ENCODE results near the gene HSF5. TPM values are rescaled to one million over a fixed set of nuclear protein-coding genes. Genes with fewer than 3 reads are reported as not detected.

HSF5 gene
- total RNA-seq, 2 experiments from 2014 or later = 3.6 to 4.1 TPM

Other genes starting within 250 kb of the HSF5 start
- gene LPO, start 249.8 kb downstream of the HSF5 start, total RNA-seq = not detected
- gene MPO, start 207.5 kb downstream of the HSF5 start, total RNA-seq = not detected
- 10 to 100 TPM; 18.5 to 20.0 TPM for gene TSPOAP1, start 159.6 kb downstream of the HSF5 start, total RNA-seq
- gene SUPT4H1, start 136.2 kb downstream of the HSF5 start, total RNA-seq = 10 to 100 TPM; 76.6 to 76.9 TPM
- under 1 TPM; 0.38 to 0.91 TPM for gene RNF43, start 70.9 kb downstream of the HSF5 start, total RNA-seq
- 10 to 100 TPM; 58.2 to 60.5 TPM for gene MTMR4, start 26.2 kb upstream of the HSF5 start, total RNA-seq
- under 1 TPM; 0.20 to 0.24 TPM for gene TEX14, start 203.6 kb upstream of the HSF5 start, total RNA-seq
- 10 to 100 TPM; 57.7 to 64.6 TPM for gene RAD51C, start 204.2 kb upstream of the HSF5 start, total RNA-seq